D721Med (cell line): ENCODE data around the gene RNF223.
"Not testable (repeated sequence)": the region's sequence is repeated elsewhere in the genome, so short reads cannot be mapped to it uniquely, and the experiment has no call there.

ENCODE experiments used
- DNase-seq: peaks from one replicate; pipeline ENCODE4 v3.0.0; 2011; ENCODE audit warnings: low spot score; ENCODE audit not compliant: insufficient read length
- FAIRE-seq: peaks from 2 replicates; lab custom pipeline; 2011; peaks lifted over from hg19 to GRCh38; lab: Jason Lieb, UNC
- CTCF ChIP-seq: IDR thresholded peaks from 2 replicates; pipeline ENCODE4 v1.5.1; 2012; ENCODE audit warnings: mild to moderate bottlenecking, control low read depth; ENCODE audit not compliant: insufficient read depth; ENCODE audit errors: missing control alignments

Gene RNF223

GRCh38 chr1:1059494-1060280 lies 14.4 kb downstream of the RNF223 start:
- no peak for TF ChIP-seq CTCF
- DNase-seq (peak; percentile 78), FAIRE-seq (no peak)

GRCh38 chr1:1058921-1059493 lies 15.1 kb downstream of the RNF223 start:
- TF ChIP-seq CTCF: no peak
- FAIRE-seq: no peak
- no peak for DNase-seq

GRCh38 chr1:1058088-1058905 lies 15.8 kb downstream of the RNF223 start:
- FAIRE-seq (no peak), DNase-seq (no peak)

GRCh38 chr1:1057769-1058087 lies 16.4 kb downstream of the RNF223 start:
- not testable (repeated sequence) for FAIRE-seq, DNase-seq

More at GRCh38 chr1:1058088-1058905, 15.8 kb downstream of the RNF223 start:
- TF ChIP-seq CTCF: no peak

GRCh38 chr1:1055841-1056736 lies 18.0 kb downstream of the RNF223 start:
- DNase-seq (no peak), FAIRE-seq (no peak)
- TF ChIP-seq CTCF: no peak

GRCh38 chr1:1054971-1055370 lies 19.1 kb downstream of the RNF223 start:
- FAIRE-seq (no peak), DNase-seq (no peak)
- no peak for TF ChIP-seq CTCF
